Measurements from ENCODE around the gene PRKAG2. TPM values are rescaled to one million over a fixed set of nuclear protein-coding genes. Genes with fewer than 3 reads are reported as not detected.
A peak's percentile ranks its signal among the peaks of the same experiment; 100 is the strongest.

PRKAG2 gene
- total RNA-seq, 2 donors from 2014 or later, result 38.3 to 78.5 TPM

- peak; percentile 69 for TF ChIP-seq CTCF (IDR thresholded peaks at IDR 0.05)
- ATAC-seq (ENCODE audit: insufficient number of reproducible peaks, low FRiP score, low read depth) (no peak), DNase-seq (ENCODE audit: low spot score) (no peak)
- no peak overlapping the region for H3K27ac ChIP-seq
- H3K4me1 ChIP-seq (ENCODE audit: control insufficient read depth in 1 of 2, low read depth in 2 of 2), result peaks cover 4 to 15% of the 10 kb centered on the region in 2 donors
- no peaks in the 10 kb centered on the region for H3K9me3 ChIP-seq
- H3K27me3 ChIP-seq (replicated peaks; ENCODE audit: insufficient read depth), result no peaks in the 10 kb centered on the region
- peak overlapping the region; percentile 19 for H3K4me3 ChIP-seq
- no peaks in the 10 kb centered on the region for H3K36me3 ChIP-seq
These were observed 171.2 kb downstream of the PRKAG2 start for GRCh38 chr7:151705636-151706276.

GRCh38 chr7:151704960-151705635 is 171.8 kb downstream of the PRKAG2 start:
- ATAC-seq (ENCODE audit: insufficient number of reproducible peaks, low FRiP score, low read depth) (no peak), DNase-seq (ENCODE audit: low spot score) (no peak)
- Histone ChIP-seq H3K27me3 (replicated peaks; ENCODE audit: insufficient read depth) (no peaks in the 10 kb centered on the region), H3K36me3 (no peaks in the 10 kb centered on the region), H3K9me3 (no peaks in the 10 kb centered on the region), H3K27ac (no peak overlapping the region), H3K4me1 (ENCODE audit: control insufficient read depth in 1 of 2, low read depth in 2 of 2) (peaks cover 4 to 15% of the 10 kb centered on the region in 2 donors), H3K4me3 (peak overlapping the region; percentile 19)
- TF ChIP-seq CTCF (IDR thresholded peaks at IDR 0.05), result no peak

GRCh38 chr7:151704299-151704959 is 172.5 kb downstream of the PRKAG2 start:
- Histone ChIP-seq H3K27me3 (replicated peaks; ENCODE audit: insufficient read depth) (no peaks in the 10 kb centered on the region), H3K9me3 (no peaks in the 10 kb centered on the region), H3K4me1 (ENCODE audit: control insufficient read depth in 1 of 2, low read depth in 2 of 2) (peaks cover 4 to 15% of the 10 kb centered on the region in 2 donors), H3K27ac (no peak overlapping the region), H3K36me3 (no peaks in the 10 kb centered on the region), H3K4me3 (no peak overlapping the region)
- no peak for ATAC-seq (ENCODE audit: insufficient number of reproducible peaks, low FRiP score, low read depth)
- no peak for TF ChIP-seq CTCF (IDR thresholded peaks at IDR 0.05)
- no peak for DNase-seq (ENCODE audit: low spot score)

- H3K4me1 ChIP-seq (ENCODE audit: control insufficient read depth in 1 of 2, low read depth in 2 of 2), result peaks cover 4 to 15% of the 10 kb centered on the region in 2 donors
- no peak for DNase-seq (ENCODE audit: low spot score)
- TF ChIP-seq CTCF (IDR thresholded peaks at IDR 0.05), result no peak
- H3K4me3 ChIP-seq, result no peak overlapping the region
- H3K36me3 ChIP-seq, result no peaks in the 10 kb centered on the region
- no peaks in the 10 kb centered on the region for H3K9me3 ChIP-seq
- no peak for ATAC-seq (ENCODE audit: insufficient number of reproducible peaks, low FRiP score, low read depth)
- no peak overlapping the region for H3K27ac ChIP-seq
- H3K27me3 ChIP-seq (replicated peaks; ENCODE audit: insufficient read depth), result no peaks in the 10 kb centered on the region
These were observed 174.0 kb downstream of the PRKAG2 start for GRCh38 chr7:151702961-151703360.

- no peak for TF ChIP-seq CTCF (IDR thresholded peaks at IDR 0.05)
- Histone ChIP-seq H3K27ac (no peak overlapping the region), H3K27me3 (replicated peaks; ENCODE audit: insufficient read depth) (no peaks in the 10 kb centered on the region), H3K4me1 (ENCODE audit: control insufficient read depth in 1 of 2, low read depth in 2 of 2) (peaks cover 0 to 10% of the 10 kb centered on the region in 2 donors), H3K4me3 (no peak overlapping the region), H3K9me3 (no peaks in the 10 kb centered on the region), H3K36me3 (no peaks in the 10 kb centered on the region)
- DNase-seq (ENCODE audit: low spot score) (no peak), ATAC-seq (ENCODE audit: insufficient number of reproducible peaks, low FRiP score, low read depth) (no peak)
These were observed 176.2 kb downstream of the PRKAG2 start for GRCh38 chr7:151700586-151701165.
